HEK293T (cell line): ENCODE data around the gene HEATR5A.

Experiments
- ARNT ChIP-seq: fragments of 450-650 bp; IDR thresholded peaks from 2 replicates; pipeline ENCODE4 v1.6.1; 2017; ENCODE audit warnings: mild to moderate bottlenecking
- BHLHE40 ChIP-seq: fragments of 450-650 bp; IDR thresholded peaks from 2 replicates; pipeline ENCODE4 v1.6.1; 2016; ENCODE audit warnings: mild to moderate bottlenecking, moderate library complexity, borderline replicate concordance
- ELF4 ChIP-seq: fragments of 450-650 bp; IDR thresholded peaks from 2 replicates; pipeline ENCODE4 v1.6.1; 2017; ENCODE audit warnings: antibody characterized with exemption
- FOXA1 ChIP-seq: fragments of 450-650 bp; IDR thresholded peaks from 2 replicates; pipeline ENCODE4 v1.6.1; 2016; ENCODE audit warnings: mild to moderate bottlenecking
- FOXK2 ChIP-seq: fragments of 450-650 bp; IDR thresholded peaks from 2 replicates; pipeline ENCODE4 v1.6.1; 2016; ENCODE audit warnings: mild to moderate bottlenecking
- FOXM1 ChIP-seq: fragments of 450-650 bp; IDR thresholded peaks from 2 replicates; pipeline ENCODE4 v1.6.1; 2017; ENCODE audit warnings: mild to moderate bottlenecking, borderline replicate concordance
- L3MBTL2 ChIP-seq: fragments of 450-650 bp; conservative IDR thresholded peaks from 2 replicates; pipeline ENCODE4 v1.6.1; 2016; ENCODE audit warnings: mild to moderate bottlenecking
- SP1 ChIP-seq: fragments of 450-650 bp; IDR thresholded peaks from 2 replicates; pipeline ENCODE4 v1.6.1; 2017
- SUZ12 ChIP-seq: fragments of 450-650 bp; IDR thresholded peaks from 2 replicates; pipeline ENCODE4 v1.6.1; 2016; ENCODE audit warnings: mild to moderate bottlenecking
- TARDBP ChIP-seq: fragments of 450-650 bp; IDR thresholded peaks from 2 replicates; pipeline ENCODE4 v1.6.1; 2016
- ZNF384 ChIP-seq: fragments of 450-650 bp; IDR thresholded peaks from 2 replicates; pipeline ENCODE4 v1.6.1; 2016

- TF ChIP-seq L3MBTL2 (no peak), FOXM1 (no peak), SP1 (no peak), ELF4 (no peak), FOXA1 (no peak), BHLHE40 (no peak), ZNF384 (no peak), ARNT (no peak), FOXK2 (no peak), SUZ12 (no peak), TARDBP (no peak)
These were observed 40.2 kb downstream of the HEATR5A start for GRCh38 chr14:31380106-31380505.
